HG03039 (cell line): ENCODE data around the gene CDC14A.
"Not testable (repeated sequence)": the region's sequence is repeated elsewhere in the genome, so short reads cannot be mapped to it uniquely, and the experiment has no call there.

ENCODE experiments used
- ATAC-seq: cut with Tn5 transposase; IDR thresholded peaks from one replicate; pipeline ENCODE4 v1.9.1; 2021; ENCODE audit warnings: mild to moderate bottlenecking, moderate library complexity; ENCODE audit not compliant: unreplicated experiment

CDC14A gene

GRCh38 chr1:100352267-100353070 lies at the start of gene CDC14A:
Gene CDC14A (plus strand): TSS chr1:100352506. CDS start chr1:100352955, 449 bp downstream.
- peak; percentile 55 for ATAC-seq

- ATAC-seq: no peak
Observed at GRCh38 chr1:100302739-100303138, 49.6 kb upstream of the CDC14A start.

GRCh38 chr1:100304227-100304626 lies 48.1 kb upstream of the CDC14A start:
- no peak for ATAC-seq

GRCh38 chr1:100304921-100305320 lies 47.4 kb upstream of the CDC14A start:
- ATAC-seq: no peak

GRCh38 chr1:100305954-100306353 lies 46.4 kb upstream of the CDC14A start:
- ATAC-seq: no peak

- no peak for ATAC-seq
Observed at GRCh38 chr1:100306735-100307313, 45.5 kb upstream of the CDC14A start.

GRCh38 chr1:100308777-100309176 lies 43.5 kb upstream of the CDC14A start:
- ATAC-seq: no peak

- ATAC-seq: no peak
Observed at GRCh38 chr1:100309863-100310262, 42.4 kb upstream of the CDC14A start.

- ATAC-seq: no peak
Observed at GRCh38 chr1:100313382-100313781, 38.9 kb upstream of the CDC14A start.

- ATAC-seq: no peak
Observed at GRCh38 chr1:100316622-100317021, 35.7 kb upstream of the CDC14A start.

- ATAC-seq: no peak
Observed at GRCh38 chr1:100320311-100321099, 31.8 kb upstream of the CDC14A start.

GRCh38 chr1:100321100-100321493 lies 31.2 kb upstream of the CDC14A start:
- no peak for ATAC-seq

- ATAC-seq: no peak
Observed at GRCh38 chr1:100321506-100321905, 30.8 kb upstream of the CDC14A start.

GRCh38 chr1:100322436-100323211 lies 29.7 kb upstream of the CDC14A start:
- ATAC-seq: no peak

- ATAC-seq: no peak
Observed at GRCh38 chr1:100323419-100324106, 28.7 kb upstream of the CDC14A start.

GRCh38 chr1:100325415-100326324 lies 26.6 kb upstream of the CDC14A start:
- ATAC-seq: no peak

- not testable (repeated sequence) for ATAC-seq
Observed at GRCh38 chr1:100326325-100326670, 26.0 kb upstream of the CDC14A start.

GRCh38 chr1:100328133-100328532 lies 24.2 kb upstream of the CDC14A start:
- ATAC-seq: no peak

- not testable (repeated sequence) for ATAC-seq
Observed at GRCh38 chr1:100331146-100331545, 21.2 kb upstream of the CDC14A start.
